Common myeloid progenitor, CD34-positive (primary cell): ENCODE data around the gene MEGF6.

ENCODE experiments used
- CTCF ChIA-PET: fragments of 350-600 bp; sonication (Branson Sonifier 250); formaldehyde crosslinking; loops from one replicate; lab custom pipeline; 2021; ENCODE audit warnings: antibody characterized with exemption; lab: Charles Lee
- POLR2A ChIA-PET: fragments of 350-600 bp; sonication (Branson Sonifier 250); formaldehyde crosslinking; loops from one replicate; lab custom pipeline; 2021; ENCODE audit warnings: antibody characterized with exemption; lab: Charles Lee
- DNase-seq, 3 donors: peaks; one replicate each; pipeline versions ENCODE4 v3.0.0 to v3.0.0-alpha.2; 2013
- H3K27ac ChIP-seq, 2 experiments: 1 replicate in 1 of 2; 2 replicates in 1 of 2; pipeline ENCODE4 v1.7.0; 2013; ENCODE audit warnings: inconsistent platforms in 2 of 2, low read length in 2 of 2, mild to moderate bottlenecking in 2 of 2, low read depth in 1 of 2, moderate library complexity in 1 of 2; ENCODE audit not compliant: severe bottlenecking in 2 of 2, insufficient read depth in 1 of 2, poor library complexity in 1 of 2
- H3K27me3 ChIP-seq, 5 experiments: replicated peaks in 2 of 5; 1 replicate in 3 of 5; 2 replicates in 2 of 5; pipeline versions ENCODE4 v1.6.1 to v1.7.0; 2013; ENCODE audit warnings: low read length in 4 of 5, mild to moderate bottlenecking in 2 of 5, moderate library complexity in 2 of 5, inconsistent platforms in 1 of 5; ENCODE audit not compliant: insufficient read depth in 5 of 5, control insufficient read depth in 4 of 5
- H3K36me3 ChIP-seq, 4 experiments: 1 replicate in 2 of 4; 2 replicates in 2 of 4; pipeline versions ENCODE4 v1.6.1 to v1.7.0; 2013; ENCODE audit warnings: low read length in 3 of 4, control low read depth in 1 of 4, mild to moderate bottlenecking in 1 of 4; ENCODE audit not compliant: control insufficient read depth in 4 of 4, insufficient read depth in 4 of 4
- H3K4me1 ChIP-seq, 4 experiments: 1 replicate in 3 of 4; 2 replicates in 1 of 4; pipeline versions ENCODE4 v1.6.1 to v1.7.1; 2013; ENCODE audit warnings: low read length in 3 of 4, mild to moderate bottlenecking in 3 of 4, control low read depth in 1 of 4, inconsistent platforms in 1 of 4, moderate library complexity in 1 of 4; ENCODE audit not compliant: control insufficient read depth in 4 of 4, insufficient read depth in 4 of 4; ENCODE audit errors: control extremely low read depth in 1 of 4
- H3K4me3 ChIP-seq, 7 experiments: 1 replicate in 4 of 7; 2 replicates in 3 of 7; pipeline versions ENCODE4 v1.5.1 to v1.7.0; 2013; ENCODE audit warnings: mild to moderate bottlenecking in 7 of 7, low read length in 6 of 7, moderate library complexity in 6 of 7, inconsistent platforms in 2 of 7, low read depth in 2 of 7, control low read depth in 1 of 7; ENCODE audit not compliant: insufficient read depth in 4 of 7, control insufficient read depth in 1 of 7; ENCODE audit errors: extremely low read depth in 1 of 7
- H3K9me3 ChIP-seq, 5 experiments: 1 replicate in 4 of 5; 2 replicates in 1 of 5; pipeline versions ENCODE4 v1.6.1 to v1.7.1; 2013; ENCODE audit warnings: low read length in 4 of 5, mild to moderate bottlenecking in 2 of 5, inconsistent platforms in 1 of 5, low read depth in 1 of 5, moderate library complexity in 1 of 5; ENCODE audit not compliant: control insufficient read depth in 4 of 5, insufficient read depth in 2 of 5; ENCODE audit errors: control extremely low read depth in 1 of 5
- WGBS: methylation state at CpG from one replicate; pipeline ENCODE4 v1.1.5; 2013; ENCODE audit not compliant: insufficient coverage; 5-methylcytosine and 5-hydroxymethylcytosine counted together

Gene MEGF6

DNA sequence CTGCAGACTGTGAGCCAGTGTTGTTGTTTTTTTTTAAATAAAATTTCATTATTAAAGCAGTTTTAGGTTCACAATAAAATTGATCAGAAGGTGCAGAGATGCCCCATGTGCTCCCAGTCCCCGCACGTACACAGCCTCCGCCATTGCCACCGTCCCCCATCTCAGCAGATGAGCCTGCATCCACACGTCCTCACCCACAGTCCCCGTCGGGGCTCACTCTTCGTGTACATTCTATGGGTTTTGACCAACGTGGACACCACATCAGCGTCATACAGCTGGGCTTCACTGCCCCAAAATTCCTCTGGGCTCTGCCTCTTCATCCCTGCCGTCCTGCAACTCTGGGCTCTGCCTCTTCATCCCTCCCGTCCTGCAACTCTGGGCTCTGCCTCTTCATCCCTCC, 168.4 kb downstream of the MEGF6 start:
- H3K9me3 ChIP-seq: peaks cover 0 to 2% (median 0%) of the 10 kb centered on the region in 5 experiments
- CTCF ChIA-PET: interaction anchor here (1.2 to 1.8 kb wide), 3 partner anchors 10 to 29 kb away, joined by 3 to 7 read pairs (median 5); no protein-coding TSS in a partner anchor
- no peak overlapping the region for H3K4me3 ChIP-seq
- 95% methylated on average over 12 of the region's 12 CpGs for WGBS
- peaks cover 0 to 26% (median 2%) of the 10 kb centered on the region in 5 experiments for H3K27me3 ChIP-seq
- POLR2A ChIA-PET: no interaction called here
- no peak for DNase-seq
- no peak overlapping the region for H3K27ac ChIP-seq
- H3K36me3 ChIP-seq: no peaks in the 10 kb centered on the region
- H3K4me1 ChIP-seq: no peaks in the 10 kb centered on the region

DNA sequence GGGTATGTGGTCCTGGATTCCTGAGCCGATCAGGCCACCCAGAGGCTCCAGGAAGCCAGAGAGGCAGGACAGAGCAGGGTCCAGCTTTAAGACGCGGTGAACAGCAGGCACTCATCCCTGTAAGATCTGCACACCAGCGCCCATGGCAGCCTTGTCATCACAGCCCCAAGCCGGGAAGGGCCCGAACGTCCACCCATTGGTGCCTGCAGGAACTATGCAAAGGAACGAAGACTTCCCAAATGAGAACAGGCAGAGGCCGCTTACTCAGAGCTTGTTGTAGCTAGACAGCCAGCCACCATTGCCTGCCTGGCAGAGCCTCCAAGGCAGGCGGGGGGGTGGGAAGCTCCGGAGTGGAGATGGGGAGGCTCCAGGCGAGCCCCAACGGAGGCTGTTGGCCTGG, 169.0 kb downstream of the MEGF6 start:
- DNase-seq: no peak
- H3K9me3 ChIP-seq: no peaks in the 10 kb centered on the region
- H3K4me1 ChIP-seq: no peaks in the 10 kb centered on the region
- no peaks in the 10 kb centered on the region for H3K36me3 ChIP-seq
- peaks cover 0 to 26% (median 2%) of the 10 kb centered on the region in 5 experiments for H3K27me3 ChIP-seq
- H3K4me3 ChIP-seq: no peak overlapping the region
- H3K27ac ChIP-seq: no peak overlapping the region
- WGBS: 82% methylated on average over 7 of the region's 13 CpGs
- ChIA-PET CTCF (interaction anchor here (1.2 to 1.8 kb wide), 2 partner anchors 10 to 29 kb away, joined by 3 to 7 read pairs; no protein-coding TSS in a partner anchor), POLR2A (no interaction called here)

DNA sequence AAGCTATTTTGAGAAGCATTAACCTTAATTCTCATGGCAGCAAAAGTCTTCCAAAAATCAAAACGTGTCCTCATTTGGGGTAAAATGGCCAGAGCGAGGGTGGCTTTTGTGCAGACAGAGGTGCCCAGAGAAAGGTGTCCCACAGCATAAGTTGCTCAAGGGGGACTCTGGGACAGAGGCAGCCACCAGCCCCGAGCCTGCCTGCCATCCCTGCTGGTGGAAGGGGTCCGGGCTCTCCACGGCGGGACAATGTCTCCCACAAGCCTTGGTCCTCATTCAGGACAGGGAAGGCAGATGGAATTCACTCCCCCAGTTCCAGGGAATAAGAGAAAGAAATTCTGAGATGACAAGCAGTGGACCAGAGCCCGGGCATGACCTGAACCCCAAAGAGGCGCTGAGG, 169.4 kb downstream of the MEGF6 start:
- 100% methylated on average over 7 of the region's 8 CpGs for WGBS
- no peak overlapping the region for H3K4me3 ChIP-seq

DNA sequence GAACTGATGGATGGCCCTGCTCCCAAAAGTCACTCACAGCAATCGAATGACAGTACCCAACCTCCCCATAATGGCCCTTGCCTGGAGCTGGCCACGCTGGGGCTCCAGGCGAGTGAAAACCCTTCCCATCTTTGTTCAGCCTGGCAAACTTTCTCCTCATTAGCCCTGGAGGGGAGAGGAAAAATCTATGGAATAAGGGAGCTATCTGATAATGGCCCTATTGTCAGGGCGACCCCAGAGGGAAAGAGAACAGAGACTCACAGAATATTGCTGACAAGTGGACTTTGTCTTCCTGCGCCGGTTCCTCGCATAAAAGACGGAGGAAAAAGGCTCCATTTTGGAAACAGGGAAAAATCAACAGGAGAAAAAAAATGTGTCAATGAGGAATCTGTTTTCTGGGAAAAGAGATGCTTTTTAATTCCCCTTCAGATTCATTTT, 169.9 kb downstream of the MEGF6 start:
- Histone ChIP-seq H3K27ac (no peak overlapping the region), H3K9me3 (no peaks in the 10 kb centered on the region), H3K36me3 (no peaks in the 10 kb centered on the region), H3K4me3 (no peak overlapping the region), H3K4me1 (no peaks in the 10 kb centered on the region), H3K27me3 (peaks cover 0 to 26% (median 2%) of the 10 kb centered on the region in 5 experiments)
- POLR2A ChIA-PET: no interaction called here
- DNase-seq: no peak
- CTCF ChIA-PET: interaction anchor here (1.2 to 1.8 kb wide), 2 partner anchors 11 to 17 kb away, joined by 3 to 7 read pairs; no protein-coding TSS in a partner anchor
- 96% methylated on average over 8 of the region's 8 CpGs for WGBS

More for the DNA sequence above, 169.4 kb downstream of the MEGF6 start:
- Histone ChIP-seq H3K27me3 (peaks cover 0 to 26% (median 2%) of the 10 kb centered on the region in 5 experiments), H3K36me3 (no peaks in the 10 kb centered on the region), H3K27ac (no peak overlapping the region), H3K4me1 (no peaks in the 10 kb centered on the region), H3K9me3 (no peaks in the 10 kb centered on the region)
- DNase-seq: no peak
- ChIA-PET POLR2A (no interaction called here), CTCF (interaction anchor here (1.2 to 1.8 kb wide), 2 partner anchors 11 to 30 kb away, joined by 3 to 7 read pairs; no protein-coding TSS in a partner anchor)

DNA sequence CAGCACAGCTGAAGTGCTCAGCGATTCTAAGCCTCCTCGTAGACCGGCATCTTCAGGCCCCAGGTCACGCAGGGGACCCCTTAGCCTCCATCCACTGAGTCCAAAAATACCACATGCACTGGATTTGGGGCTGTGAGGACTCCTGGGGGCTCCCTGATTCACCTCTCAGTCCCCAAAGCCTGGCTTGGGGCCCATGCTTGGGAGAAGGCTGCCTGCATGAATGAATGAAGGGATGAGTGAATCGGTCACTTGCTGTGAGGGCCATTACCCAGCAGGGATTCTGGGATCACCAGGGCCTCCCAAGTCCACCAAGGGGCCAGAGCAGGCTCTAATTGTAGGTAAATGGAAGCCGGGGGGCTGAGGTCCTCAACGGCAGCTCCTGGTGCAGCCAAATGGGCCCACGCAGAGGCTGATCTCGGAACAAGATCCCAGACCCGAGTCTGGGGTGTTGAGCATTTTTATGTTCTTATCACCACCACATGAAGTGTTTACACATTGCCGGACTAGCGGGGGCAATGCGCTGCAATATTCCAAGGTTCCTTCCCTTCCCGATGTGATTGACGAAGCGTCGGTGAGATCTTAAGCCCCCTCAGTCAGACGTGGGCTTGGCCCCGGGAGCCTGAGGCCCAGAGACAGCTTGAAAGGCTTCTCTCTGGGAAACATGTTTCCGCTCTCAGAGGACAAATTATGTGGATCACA, 170.4 kb downstream of the MEGF6 start:
- no peak overlapping the region for H3K4me3 ChIP-seq
- DNase-seq: no peak
- no peaks in the 10 kb centered on the region for H3K36me3 ChIP-seq
- peaks cover 0 to 26% (median 2%) of the 10 kb centered on the region in 5 experiments for H3K27me3 ChIP-seq
- 79% methylated on average over 16 of the region's 20 CpGs for WGBS
- H3K9me3 ChIP-seq: no peaks in the 10 kb centered on the region
- ChIA-PET POLR2A (no interaction called here), CTCF (interaction anchor here (1.2 to 1.8 kb wide), 3 partner anchors 12 to 17 kb away, joined by 3 to 7 read pairs (median 6); no protein-coding TSS in a partner anchor)
- no peaks in the 10 kb centered on the region for H3K4me1 ChIP-seq
- H3K27ac ChIP-seq: no peak overlapping the region

DNA sequence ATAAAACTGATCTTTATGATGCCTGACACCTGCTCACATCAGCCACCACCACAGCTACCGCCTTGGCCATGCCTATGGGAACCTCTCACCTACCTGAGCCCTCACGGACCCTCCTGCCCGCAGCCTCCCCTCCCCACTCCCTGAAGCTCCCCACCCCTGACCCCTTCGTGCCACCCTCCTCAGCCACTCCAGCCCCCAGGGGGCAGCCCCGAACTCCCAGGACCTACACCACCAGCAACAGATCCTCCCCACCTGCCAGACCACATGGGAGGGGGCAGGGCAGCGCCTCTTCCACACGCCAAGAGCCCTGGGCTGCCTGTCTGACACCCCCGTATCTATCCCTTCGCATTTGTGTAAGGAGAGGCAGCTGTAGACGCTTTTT, 171.0 kb downstream of the MEGF6 start:
- no peak overlapping the region for H3K4me3 ChIP-seq
- ChIA-PET CTCF (interaction anchor here (1.2 to 1.3 kb wide), 2 partner anchors 13 to 16 kb away, joined by 3 to 6 read pairs; no protein-coding TSS in a partner anchor), POLR2A (no interaction called here)
- no peaks in the 10 kb centered on the region for H3K4me1 ChIP-seq
- 80% methylated on average over 7 of the region's 10 CpGs for WGBS
- DNase-seq: no peak
- H3K27me3 ChIP-seq: peaks cover 0 to 26% (median 2%) of the 10 kb centered on the region in 5 experiments
- H3K27ac ChIP-seq: no peak overlapping the region
- H3K9me3 ChIP-seq: no peaks in the 10 kb centered on the region
- H3K36me3 ChIP-seq: no peaks in the 10 kb centered on the region
